Activated T-cell treated with anti-CD3 and anti-CD28 coated beads for 24 hours (primary cell): ENCODE measurements around the gene IL1RL2.

Source experiments
- DNase-seq: peaks from one replicate; pipeline ENCODE4 v3.0.0-alpha.2; 2020; ENCODE audit warnings: low read depth

The IL1RL2 gene

DNA sequence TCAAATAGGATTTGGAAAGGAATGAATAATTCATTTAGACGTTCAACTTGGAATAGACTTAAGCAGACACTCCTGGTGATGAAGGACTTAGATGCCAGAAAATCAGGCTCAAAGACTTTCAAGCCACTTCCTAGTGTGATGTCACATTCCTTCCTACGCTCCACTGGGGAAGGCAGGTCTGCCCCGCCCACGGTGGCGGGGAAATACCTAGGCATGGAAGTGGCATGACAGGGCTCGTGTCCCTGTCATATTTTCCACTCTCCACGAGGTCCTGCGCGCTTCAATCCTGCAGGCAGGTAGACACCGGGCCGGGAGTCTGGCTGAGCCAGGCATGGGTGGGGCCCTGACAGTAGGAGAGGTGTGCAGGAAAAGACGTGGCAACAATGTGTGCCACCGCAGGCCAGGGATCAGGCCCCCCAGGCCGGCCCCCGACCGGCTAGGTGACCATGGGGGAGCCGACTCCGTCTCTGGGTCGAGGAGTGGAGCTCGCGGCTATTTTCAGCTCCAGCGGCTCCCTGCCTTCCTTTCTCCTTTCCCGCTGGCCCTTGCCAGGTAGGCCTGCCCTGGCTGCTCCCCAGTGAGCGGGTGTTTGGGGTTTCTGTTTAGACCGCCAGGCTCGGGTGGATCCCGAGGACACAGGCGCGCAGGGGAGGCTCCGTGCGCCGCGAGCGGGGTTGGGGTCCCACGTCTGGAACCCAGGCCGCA, at the start of gene IL1RL2:
IL1RL2 (plus strand) TSS at position 233 of the 705 bp plus-strand sequence. CDS start 845 bp downstream, outside the sequence.
- no peak for DNase-seq

DNA sequence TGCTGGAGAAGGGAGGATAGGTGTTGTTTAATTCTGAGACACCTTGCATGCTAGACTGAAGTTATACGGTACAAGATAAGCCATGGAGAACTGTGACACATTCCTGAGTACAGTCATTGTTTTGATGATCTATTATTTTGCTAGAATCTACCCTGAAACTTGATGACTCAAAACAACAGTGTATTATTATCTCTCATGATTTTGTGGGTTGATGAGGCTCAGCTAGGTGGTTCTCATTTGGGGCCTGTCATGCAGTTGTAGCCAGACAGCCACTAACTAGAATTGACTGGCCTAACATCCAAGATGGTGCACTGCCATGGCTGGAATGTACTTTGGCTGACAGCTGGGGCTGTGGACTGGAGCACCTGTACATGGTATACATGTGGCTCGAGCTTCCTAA, 49.7 kb upstream of the IL1RL2 start:
- peak; percentile 47 for DNase-seq

DNA sequence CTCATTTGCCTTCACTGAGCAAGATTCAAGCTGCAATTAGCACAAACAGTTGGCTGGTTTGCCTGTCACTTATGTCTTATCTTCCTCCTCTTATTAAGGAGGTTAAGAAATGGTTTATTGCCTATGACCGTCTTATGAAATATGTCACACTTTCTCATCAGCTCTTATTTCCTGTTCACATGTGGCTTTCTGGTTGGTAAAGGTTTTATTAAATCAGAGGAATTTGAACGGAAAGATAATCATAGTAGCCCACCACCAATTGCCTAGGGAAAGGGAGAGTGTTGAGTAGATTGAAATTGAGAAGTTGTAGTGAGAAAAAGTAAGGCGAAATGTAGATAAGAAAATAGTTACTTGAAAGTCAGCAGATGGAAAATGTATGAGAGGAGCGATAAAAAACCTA, 48.5 kb upstream of the IL1RL2 start:
- DNase-seq: no peak

DNA sequence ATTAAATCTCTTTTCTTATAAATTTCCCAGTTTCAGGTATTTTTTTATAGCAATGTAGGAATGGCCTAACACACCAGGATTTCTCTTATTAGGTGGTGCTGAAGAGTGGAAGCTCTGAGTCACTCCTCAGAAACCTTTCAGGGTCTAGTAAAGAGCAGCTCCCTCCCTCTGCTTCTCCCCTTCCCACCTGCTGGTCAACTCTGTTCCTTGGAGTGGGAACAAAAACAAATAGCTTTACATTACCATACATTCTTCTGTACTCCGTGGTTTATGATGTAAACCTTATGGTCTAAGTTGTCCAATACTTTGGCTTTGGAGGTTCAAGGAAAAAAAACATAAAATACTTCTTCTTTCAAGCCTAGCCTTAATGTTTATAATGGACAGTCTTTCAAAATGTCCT, 47.0 kb upstream of the IL1RL2 start:
- DNase-seq: no peak

DNA sequence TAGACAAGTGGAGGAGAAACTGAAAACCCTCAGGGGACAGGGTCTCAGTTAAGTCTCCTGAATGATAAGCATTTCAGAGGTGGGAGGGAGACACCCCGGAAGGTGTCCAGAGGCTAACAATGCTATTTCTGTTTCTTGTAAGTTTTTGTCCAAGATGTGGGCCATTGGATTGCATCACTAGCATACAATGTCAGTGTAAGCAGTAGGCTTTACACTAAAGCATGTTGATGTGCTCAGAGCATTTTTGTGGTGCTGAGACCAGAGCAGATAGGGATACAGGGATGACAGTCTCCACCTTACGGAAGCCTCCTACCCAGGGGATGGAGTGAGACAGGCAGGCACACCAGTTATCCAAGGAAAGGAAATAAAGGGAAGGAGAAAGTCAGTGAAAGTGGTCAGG, 46.4 kb upstream of the IL1RL2 start:
- DNase-seq: no peak

DNA sequence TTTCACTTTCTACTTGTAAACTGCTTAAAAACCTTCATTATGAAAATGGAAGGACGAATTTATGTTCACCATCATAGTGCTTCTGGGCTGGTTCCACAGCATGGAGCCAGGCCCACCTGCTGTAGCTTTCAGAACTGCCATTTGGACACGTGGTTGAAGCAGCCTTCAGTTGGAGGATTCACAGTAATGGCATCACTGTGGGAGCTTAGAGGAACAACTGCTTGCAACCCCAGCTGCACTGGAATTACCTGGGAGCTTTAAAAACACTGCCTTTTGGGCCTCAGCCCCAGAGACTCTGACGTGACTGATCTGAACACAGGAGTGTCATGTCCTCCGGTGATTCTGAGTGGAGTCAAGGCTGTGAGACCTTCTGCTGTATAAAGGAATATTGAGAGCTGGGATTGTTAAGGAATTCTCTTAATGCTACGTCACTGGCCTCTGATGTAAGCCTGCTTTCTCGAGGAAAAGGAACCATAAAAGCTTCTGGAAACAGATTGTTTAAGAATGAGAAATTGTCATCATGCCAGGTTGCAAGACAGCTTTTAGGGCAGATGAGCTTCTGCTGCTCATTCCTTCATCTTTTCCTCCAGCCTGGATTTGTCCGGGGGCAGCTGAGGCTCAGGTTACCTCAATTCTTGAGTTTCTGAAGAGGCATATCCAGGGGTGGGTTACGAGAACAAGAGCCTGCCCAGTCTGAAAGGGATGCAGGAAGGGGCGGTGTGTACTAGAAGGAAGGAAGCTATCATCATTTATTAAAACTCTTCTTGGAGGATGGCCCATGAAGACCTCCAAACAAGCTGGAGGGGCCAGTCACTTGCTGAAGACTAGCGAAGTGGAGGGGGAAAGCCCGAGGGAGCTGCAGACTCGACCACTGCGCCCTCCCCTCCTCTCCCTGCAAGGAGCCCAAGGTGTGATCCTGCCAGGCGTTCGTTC, 45.5 kb upstream of the IL1RL2 start:
- DNase-seq: no peak

DNA sequence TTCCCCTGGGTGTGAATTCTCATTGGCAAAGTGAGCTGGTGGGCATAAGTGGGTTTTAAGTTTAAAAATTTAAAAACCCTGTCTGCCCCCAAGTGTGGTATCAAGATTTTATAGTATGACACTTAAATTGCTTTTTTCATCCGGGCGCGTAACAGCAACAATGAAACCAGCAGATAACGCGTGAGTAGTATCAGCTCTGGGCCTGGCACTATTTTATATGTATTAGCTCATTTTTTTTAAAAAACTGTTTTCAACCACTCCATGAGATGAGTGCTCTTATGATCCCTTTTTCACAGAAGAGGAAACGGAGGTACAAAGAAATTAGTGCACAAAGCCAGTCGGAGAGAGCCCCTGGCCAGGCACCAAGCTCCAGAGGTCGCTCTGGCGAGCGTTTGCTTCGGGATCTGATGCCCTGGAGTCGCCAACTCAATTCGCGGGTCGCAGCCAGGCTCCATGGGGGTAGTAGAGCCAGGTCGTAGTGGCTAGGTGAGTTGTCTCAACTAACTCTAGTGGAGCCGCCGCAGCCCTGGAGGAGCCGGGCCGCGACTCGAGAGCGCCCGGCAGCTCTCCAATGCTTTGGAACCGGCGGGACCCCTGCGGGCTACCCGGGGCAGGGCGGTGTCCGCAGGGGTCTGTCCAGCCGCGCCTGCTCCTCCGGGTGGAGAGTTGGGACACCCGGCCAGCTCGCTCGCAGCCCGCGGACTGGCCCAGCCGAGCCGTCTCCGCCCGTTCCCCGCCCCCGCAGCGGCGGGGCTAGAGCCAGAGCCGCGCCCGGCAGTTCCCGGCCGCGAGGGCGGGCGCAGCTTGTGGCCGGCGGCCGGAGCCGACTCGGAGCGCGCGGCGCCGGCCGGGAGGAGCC, 44.6 kb upstream of the IL1RL2 start, which contains the start of gene IL1R1:
IL1R1 (plus strand) TSS at position 777 of the 859 bp plus-strand sequence. CDS start 14,979 bp downstream, outside the sequence.
- DNase-seq: no peak

DNA sequence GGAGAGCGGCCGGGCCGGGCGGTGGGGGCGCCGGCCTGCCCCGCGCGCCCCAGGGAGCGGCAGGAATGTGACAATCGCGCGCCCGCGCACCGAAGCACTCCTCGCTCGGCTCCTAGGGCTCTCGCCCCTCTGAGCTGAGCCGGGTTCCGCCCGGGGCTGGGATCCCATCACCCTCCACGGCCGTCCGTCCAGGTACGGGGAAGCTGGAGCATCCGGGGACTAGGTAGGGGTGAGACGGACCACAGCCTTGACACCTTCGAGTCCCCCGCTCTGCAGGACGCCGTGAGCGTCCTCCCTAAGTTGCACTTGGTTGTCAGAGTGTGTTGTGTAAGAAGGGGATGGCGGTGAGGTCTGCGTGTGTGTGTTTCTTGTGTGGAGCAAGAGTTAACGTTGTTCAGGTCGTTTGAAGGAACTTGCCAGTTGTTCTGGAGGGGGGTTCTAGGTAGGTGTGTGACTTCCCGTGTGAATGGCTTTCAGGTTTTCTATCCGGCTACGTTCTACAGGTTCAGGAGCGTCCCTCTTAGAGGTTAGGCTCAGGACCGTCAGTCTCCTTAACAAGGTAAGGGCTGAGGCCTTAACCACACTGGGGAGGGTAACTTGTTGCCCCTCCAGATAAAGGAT, 43.9 kb upstream of the IL1RL2 start:
- DNase-seq: no peak

DNA sequence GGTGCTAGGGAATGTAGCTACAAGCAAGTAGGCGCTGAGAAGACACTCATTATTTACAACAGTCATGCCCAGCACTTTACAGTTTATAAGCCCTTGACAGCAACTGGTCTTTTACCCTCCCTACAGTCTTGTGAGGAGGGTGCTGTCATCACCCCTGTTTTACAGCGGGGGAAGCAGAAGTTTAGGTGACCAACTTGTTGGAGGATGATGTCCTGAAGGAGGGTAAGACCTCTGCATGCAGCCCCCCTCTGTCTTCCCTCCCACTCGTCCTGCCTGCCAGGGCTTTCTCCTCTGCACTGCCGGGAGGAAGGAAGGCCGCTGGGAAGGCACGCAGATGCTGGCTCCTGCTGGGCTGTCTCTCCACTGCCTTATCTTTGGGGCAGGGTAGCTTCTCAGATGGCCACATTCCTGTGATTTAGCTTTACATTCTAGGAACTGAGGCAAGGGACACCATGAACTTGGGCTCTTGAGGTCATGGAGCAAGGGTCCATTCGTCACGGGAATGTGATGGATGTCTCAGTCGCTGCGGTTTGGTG, 43.3 kb upstream of the IL1RL2 start:
- DNase-seq: no peak

DNA sequence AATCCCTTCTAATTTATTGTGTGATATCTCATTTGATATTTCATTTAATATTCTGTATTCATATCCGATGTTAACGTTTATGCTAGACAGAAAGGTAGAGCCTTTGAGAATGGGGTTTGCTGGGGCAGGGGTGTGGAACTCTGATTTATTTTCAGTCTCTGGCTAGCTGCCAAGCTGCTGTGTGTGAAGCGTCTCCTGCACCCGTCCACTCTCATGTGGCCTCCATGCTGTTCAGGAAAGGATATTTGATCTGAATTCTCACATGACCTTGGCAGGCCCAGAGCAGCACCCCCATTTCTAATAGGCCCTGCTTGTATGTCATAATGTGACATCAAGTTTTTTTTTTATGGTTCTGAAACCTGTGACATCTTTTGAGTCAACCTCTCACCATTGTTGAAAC, 42.7 kb upstream of the IL1RL2 start:
- DNase-seq: no peak

DNA sequence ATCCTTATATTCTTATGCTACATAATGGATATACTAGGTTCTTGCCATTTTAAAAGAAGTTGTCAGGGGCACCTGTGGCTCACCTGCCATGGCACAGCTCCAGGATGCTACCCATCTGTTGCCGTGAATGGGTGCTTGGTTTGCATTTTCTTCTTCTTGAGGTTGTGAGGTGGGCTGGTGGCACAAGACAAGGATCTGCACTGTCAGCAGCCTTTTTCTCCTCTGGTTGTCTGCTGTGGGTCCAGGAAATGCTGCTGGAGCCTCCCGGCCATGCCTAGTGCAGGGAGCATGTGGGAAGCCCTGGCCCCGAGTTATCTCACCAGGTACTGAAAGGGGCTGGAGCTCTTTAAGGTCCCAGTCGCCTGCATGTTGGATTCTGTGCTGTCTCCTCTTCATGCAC, 41.7 kb upstream of the IL1RL2 start:
- DNase-seq: no peak

DNA sequence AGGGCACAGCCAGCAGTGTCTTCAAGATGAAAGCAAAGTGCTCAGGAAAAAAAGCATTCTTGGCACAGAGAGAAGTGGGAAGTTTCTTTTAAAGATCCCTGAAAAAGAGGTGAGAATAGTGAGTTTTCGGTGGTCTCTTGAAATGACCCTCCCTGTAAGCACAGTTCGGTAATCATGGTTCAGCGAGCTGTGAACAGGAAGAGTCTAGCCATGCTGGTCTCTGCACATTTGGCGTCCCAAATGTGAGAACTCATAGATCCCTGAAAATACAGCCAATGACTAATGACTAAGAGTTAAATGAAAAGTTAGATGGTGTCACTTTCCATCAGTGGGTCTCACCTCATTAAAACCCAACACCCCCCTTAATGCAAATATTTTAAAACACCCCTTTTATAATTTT, 40.9 kb upstream of the IL1RL2 start:
- DNase-seq: no peak

DNA sequence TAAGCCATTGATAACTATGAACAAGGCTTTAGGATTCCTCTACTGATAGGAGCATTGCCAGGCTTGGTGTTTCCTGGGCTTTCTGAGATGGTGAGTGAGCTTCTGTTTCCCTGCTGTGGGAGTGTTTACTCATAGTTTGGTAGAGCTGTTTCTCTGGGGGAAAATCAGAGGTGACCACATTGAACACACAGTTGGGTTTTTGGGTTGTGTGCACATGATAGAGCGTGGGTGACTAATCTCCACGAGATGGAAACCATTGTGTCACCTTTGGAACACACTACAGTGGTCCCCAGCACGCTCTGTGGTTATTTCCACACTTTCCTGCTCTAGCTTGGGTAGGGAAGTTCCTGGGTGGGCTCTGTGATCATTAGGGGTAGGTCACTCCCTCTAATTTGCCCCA, 38.9 kb upstream of the IL1RL2 start:
- DNase-seq: peak; percentile 62

DNA sequence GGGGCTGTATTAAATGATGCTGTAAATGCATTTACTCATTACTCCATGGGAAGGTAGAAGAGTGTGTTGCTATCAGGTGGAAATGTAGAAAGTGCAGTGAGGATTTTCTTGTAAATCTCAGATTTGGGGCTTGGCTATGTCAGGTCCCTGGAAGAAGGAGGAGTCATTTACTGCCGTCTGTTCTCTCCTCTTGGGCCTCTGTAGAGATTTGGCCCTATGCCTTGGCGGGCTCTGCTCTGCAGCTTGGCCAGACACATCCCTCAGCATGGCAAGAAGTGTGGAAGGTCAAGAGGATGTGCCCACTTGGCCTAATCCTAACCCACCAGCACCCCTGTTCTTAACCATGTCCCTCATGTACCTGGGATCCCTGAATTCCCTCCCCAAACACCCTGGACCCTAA, 37.6 kb upstream of the IL1RL2 start:
- no peak for DNase-seq

DNA sequence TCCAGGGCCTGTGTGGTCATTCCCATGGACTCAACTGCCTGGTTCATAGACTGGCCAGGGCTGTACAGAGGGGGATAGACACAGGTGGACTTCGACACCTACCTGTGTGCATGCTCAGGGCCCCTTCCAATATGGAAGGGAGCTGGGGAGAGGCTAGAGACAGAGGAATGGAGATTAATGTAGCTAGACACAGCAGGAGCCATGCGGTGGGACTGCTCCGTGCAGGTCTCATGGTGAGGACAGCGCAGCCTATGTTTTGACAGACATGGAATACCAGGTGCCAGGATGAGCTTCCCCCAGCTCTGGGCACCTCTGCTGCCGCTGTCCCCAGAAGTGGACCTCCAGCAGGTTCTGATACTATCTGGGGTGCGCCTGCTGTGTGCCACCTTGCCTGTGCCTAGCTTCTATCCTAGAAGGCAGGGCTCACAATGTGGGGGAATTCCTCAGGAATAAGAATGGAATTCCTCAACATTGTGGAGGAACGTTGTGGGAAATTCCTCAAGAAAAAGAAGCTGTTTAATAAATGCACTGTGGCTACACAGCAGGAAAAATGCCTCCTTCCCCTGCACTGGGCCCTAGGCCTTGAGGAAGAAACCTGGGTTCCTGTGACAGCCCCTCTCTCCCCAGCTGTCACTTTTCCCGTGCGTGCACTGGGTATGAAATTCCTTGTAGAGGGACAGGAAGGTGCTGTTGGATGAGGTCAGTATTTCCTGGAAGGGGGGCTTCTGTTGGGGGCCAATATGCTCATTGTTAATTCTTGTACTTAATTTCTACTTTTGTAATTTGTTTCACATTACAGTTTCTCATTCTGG, 37.0 kb upstream of the IL1RL2 start:
- DNase-seq: no peak

DNA sequence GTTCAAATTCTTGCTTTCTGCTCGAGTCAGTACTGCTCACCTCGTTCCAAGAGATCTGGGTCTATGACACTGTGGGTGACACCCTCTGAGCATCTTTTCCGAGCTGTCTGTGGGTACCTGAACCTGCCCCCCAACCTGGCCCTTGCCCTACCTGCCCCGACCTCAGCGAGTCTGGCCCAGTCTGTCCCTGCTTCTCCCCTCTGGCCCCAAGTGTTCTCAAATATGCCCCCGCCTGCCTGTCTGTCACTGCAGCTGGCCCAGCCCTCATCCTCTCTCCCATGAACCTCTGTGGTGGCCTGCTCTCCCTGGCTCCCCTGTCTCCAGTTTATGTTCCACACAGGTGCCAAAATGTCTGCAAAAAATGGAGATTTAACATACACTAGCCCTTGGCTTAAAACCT, 32.5 kb upstream of the IL1RL2 start:
- no peak for DNase-seq

DNA sequence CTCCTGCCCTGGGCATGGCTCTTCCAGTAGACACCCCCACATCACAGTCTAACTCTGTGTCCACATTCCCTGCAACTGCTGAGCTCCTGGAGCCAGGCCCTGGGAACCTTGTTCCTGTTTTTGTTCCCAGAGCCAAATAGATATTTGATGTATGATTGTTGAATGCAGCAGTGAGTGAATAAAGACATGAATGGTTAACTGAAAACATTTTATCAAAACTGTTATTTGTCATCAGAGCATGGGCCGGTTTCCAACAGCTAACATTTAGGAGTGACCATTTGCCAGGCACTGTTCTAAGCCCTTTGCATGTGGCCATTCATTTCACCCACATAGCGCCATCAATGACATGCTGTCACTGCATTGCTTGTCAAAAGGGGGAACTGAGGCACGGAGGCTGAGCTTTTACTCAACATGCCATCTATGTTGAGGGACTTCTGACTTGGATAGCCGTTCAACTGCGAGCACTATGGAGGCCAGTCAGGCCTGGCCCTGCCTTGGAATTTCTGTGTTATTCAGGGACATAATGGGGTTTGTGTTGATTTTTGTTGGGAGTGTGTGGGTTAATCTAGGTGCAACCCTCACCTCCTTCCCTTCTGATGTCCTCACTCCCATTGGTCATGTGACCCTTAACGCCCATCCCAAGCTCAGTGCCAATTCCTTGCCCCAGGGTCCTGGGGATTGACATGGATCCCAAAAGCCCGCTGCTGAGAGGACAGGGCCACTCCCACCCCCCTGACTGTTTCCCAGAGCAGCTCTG, 31.7 kb upstream of the IL1RL2 start:
- DNase-seq: no peak

DNA sequence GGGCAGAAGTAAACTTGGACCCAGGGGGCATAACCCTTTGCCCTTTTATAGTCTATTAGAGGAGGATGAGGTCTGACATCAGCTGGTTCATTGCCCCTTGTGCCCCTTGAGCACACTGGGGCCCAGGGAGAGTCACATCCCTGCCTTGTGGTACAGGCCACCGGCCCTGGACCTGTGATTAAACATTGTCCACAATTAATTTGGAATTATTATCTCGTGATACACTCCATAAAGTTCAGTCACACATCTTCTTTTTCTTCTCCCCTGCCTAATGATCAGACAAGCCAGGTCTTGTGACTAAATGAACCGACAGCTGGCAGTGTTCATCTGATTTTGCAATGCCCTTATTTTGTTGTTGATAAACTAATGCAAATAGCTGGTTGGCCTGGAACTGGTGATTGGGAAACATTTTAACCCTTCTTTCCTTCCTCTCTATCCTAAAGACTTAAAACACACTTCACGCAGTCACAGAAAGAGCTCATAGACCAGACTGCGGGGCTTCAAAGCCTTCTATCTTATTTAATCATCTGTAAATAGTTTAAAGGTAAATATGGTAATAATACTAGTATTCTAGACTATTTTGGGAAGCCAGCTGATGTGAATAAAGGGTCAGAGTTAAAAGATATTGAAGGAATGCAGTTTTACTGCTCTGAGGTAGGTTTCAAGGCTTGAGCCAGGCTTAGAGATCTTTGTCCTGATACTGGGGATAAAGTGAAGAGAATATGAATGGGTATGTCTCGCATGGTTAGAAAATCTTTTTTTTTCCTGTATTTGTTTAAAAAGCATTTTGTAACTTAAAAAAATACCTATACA, 30.9 kb upstream of the IL1RL2 start:
- DNase-seq: no peak
